D721Med (cell line): ENCODE data around the gene ODAD2.

Source experiments
- DNase-seq: peaks from one replicate; pipeline ENCODE4 v3.0.0; 2011; ENCODE audit warnings: low spot score; ENCODE audit not compliant: insufficient read length
- FAIRE-seq: peaks from 2 replicates; lab custom pipeline; 2011; peaks lifted over from hg19 to GRCh38; lab: Jason Lieb, UNC
- TF ChIP-seq, protein P1 (sequence below): IDR thresholded peaks from 2 replicates; pipeline ENCODE4 v1.5.1; 2012; ENCODE audit warnings: mild to moderate bottlenecking, control low read depth; ENCODE audit not compliant: insufficient read depth; ENCODE audit errors: missing control alignments

Gene ODAD2

DNA sequence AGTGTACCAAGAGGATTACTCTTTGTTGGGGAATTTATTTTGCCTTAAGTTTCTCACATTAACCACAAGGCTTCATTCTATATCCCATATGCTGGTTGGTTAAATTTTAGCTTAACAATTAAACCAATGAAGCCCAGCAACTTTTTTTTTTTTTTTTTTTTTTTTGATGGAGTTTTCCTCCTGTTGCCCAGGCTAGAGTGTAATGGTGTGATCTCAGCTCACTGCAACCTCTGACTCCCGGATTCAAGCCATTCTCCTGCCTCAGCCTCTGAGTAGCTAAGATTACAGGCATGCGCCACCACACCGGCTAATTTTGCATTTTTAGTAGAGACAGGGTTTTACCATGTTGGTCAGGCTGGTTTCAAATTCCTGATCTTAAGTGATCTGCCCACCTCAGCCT, 178.2 kb downstream of the ODAD2 start:
- FAIRE-seq (no peak), DNase-seq (no peak)
- TF ChIP-seq, protein P1, sequence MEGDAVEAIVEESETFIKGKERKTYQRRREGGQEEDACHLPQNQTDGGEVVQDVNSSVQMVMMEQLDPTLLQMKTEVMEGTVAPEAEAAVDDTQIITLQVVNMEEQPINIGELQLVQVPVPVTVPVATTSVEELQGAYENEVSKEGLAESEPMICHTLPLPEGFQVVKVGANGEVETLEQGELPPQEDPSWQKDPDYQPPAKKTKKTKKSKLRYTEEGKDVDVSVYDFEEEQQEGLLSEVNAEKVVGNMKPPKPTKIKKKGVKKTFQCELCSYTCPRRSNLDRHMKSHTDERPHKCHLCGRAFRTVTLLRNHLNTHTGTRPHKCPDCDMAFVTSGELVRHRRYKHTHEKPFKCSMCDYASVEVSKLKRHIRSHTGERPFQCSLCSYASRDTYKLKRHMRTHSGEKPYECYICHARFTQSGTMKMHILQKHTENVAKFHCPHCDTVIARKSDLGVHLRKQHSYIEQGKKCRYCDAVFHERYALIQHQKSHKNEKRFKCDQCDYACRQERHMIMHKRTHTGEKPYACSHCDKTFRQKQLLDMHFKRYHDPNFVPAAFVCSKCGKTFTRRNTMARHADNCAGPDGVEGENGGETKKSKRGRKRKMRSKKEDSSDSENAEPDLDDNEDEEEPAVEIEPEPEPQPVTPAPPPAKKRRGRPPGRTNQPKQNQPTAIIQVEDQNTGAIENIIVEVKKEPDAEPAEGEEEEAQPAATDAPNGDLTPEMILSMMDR, result no peak

GRCh38 chr10:27819781-27820531, 178.9 kb downstream of the ODAD2 start:
- DNase-seq (no peak), FAIRE-seq (no peak)
- TF ChIP-seq, protein P1, result no peak

- DNase-seq (no peak), FAIRE-seq (no peak)
- TF ChIP-seq, protein P1, result no peak
Observed at GRCh38 chr10:27816320-27816719, 182.6 kb downstream of the ODAD2 start.

DNA sequence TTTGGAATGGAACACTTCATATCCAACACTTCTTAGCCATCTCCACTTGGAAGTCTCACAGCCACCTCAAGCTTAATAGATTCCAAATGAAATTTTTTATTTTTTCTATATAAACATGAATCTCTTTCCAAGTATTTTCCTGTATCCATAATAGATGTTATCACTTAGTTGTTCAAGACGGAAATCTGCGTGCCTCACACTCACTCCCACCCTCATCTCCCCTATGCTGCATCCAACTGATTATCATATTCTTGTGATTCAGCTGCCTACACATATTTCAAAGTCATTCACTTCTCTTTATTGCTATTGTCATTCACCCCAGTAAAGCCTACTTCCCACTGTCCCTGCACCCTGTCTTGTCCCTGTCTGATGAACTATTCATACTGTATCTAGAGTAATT, 183.0 kb downstream of the ODAD2 start:
- DNase-seq, result no peak
- TF ChIP-seq, protein P1, result no peak
- no peak for FAIRE-seq

- TF ChIP-seq, protein P1, result no peak
- DNase-seq (no peak), FAIRE-seq (no peak)
Observed at GRCh38 chr10:27815261-27815660, 183.6 kb downstream of the ODAD2 start.

DNA sequence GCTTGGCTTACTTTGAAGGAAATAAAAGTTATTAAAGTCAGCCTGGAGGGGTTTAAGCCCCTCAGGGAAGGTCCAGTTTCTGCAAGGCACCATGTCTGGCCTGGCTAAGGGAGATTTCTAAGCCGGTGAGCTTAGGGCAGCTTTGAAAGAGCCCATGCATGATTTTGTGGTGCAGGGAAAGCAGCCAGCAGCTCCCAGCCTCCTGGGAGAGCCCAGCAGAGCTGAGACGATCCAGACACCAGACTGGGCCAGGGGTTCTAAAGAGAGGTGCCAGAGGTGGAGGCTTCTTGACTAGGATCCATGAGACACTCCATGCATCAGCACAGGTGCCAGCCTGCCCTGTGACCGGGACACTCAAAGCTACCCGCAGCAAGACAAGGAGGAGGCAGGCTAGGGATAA, 193.7 kb downstream of the ODAD2 start:
- FAIRE-seq, result no peak
- DNase-seq, result no peak
- TF ChIP-seq, protein P1, result no peak

DNA sequence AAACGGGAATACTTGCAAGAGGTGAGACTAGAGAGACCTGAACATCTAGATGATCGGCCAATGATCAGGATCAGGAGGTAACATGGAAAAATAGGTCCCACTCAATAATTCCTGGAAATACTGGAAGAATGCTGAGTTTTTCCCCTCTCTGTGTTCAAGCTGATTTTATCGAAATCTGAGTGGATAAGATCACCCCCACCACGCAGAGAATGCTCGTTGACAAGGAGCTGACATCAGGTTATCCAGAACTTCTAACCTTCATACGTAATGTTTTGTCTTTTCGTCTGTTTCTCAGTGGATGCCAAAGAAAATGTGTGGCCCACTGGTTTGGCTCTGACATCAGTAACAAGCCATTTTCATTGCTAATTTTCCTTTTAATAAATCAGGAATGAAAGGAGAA, 194.7 kb downstream of the ODAD2 start:
- TF ChIP-seq, protein P1, result no peak
- DNase-seq (no peak), FAIRE-seq (no peak)
